ENCODE results near the gene TP53INP2. TPM values are rescaled to one million over a fixed set of nuclear protein-coding genes. Genes with fewer than 3 reads are reported as not detected.

TP53INP2 gene
- total and polyA plus RNA-seq, 2 of the 4 experiments (the other 2 are of a cell fraction) = 1.3 to 7.4 TPM

GRCh38 chr20:34691838-34692237, 12.3 kb upstream of the TP53INP2 start:
- H3K56ac ChIP-seq (ENCODE audit: extremely low read depth, insufficient read depth, low read length) = no peak overlapping the region
- no peaks in the 10 kb centered on the region for H3K27me3 ChIP-seq (ENCODE audit: control insufficient read depth, insufficient read depth, low read length)
- ChIA-PET POLR2A (ENCODE audit: unreplicated experiment) (no interaction called here), CTCF (no interaction called here)
- no peak overlapping the region for H3K23ac ChIP-seq (ENCODE audit: low read depth, low read length)
- no peaks in the 10 kb centered on the region for H3K9me3 ChIP-seq (ENCODE audit: control insufficient read depth, insufficient read depth, low read length)
- no peak overlapping the region for H3K4ac ChIP-seq (ENCODE audit: low read depth, low read length)
- no peak overlapping the region for H3K4me2 ChIP-seq (ENCODE audit: low read depth, low read length)
- H2AK9ac ChIP-seq (replicated peaks; ENCODE audit: low read depth, low read length, poor library complexity) = no peak overlapping the region
- H3K27ac ChIP-seq (ENCODE audit: insufficient read depth, low read length) = no peak overlapping the region
- H2AFZ ChIP-seq (replicated peaks; ENCODE audit: low read length, poor library complexity) = no peak overlapping the region
- no peak for ATAC-seq (ENCODE audit: low read depth)
- no peaks in the 10 kb centered on the region for H3K9me1 ChIP-seq (ENCODE audit: insufficient read depth, low read length)
- no peak overlapping the region for H2BK5ac ChIP-seq (ENCODE audit: low read depth, low read length, poor library complexity, severe bottlenecking)
- no peaks in the 10 kb centered on the region for H3K79me1 ChIP-seq (ENCODE audit: low read depth in 1 of 2, low read length in 2 of 2)
- no TSS peak for BruUV-seq (replicated peaks)
- H3K36me3 ChIP-seq (ENCODE audit: control insufficient read depth, insufficient read depth, low read length) = no peaks in the 10 kb centered on the region
- H3K14ac ChIP-seq (replicated peaks; ENCODE audit: low read depth, low read length) = no peak overlapping the region
- no peak overlapping the region for H3K9ac ChIP-seq (ENCODE audit: low read depth, low read length)
- no peak overlapping the region for H4K5ac ChIP-seq (ENCODE audit: low read depth, low read length)
- intact Hi-C loops (cut with micrococcal nuclease) = no loop called here
- DNase-seq = no peak
- dilution Hi-C loops (cut with HindIII; ENCODE audit: low sequenced_read_pairs, unreplicated experiment) = no loop called here
- H2AK5ac ChIP-seq (ENCODE audit: low read depth, low read length) = no peak overlapping the region
- no peaks in the 10 kb centered on the region for H4K20me1 ChIP-seq (ENCODE audit: insufficient read depth, low read length)
- in situ Hi-C loops (cut with MboI; ENCODE audit: low sequenced_read_pairs) = no loop called here
- no CpG with 5 or more reads among the region's 3 CpGs for WGBS, 2 experiments (ENCODE audit: extremely low coverage in 2 of 2, insufficient read length in 1 of 2)
- no peak overlapping the region for H4K91ac ChIP-seq (ENCODE audit: insufficient read depth, low read depth, low read length)
- no peak overlapping the region for H4K8ac ChIP-seq (ENCODE audit: low read depth in 2 of 2, low read length in 2 of 2)
- H3K4me3 ChIP-seq (ENCODE audit: insufficient read depth, low read depth, low read length) = no peak overlapping the region
- no peak overlapping the region for H2BK20ac ChIP-seq (ENCODE audit: low read depth, low read length)
- no peaks in the 10 kb centered on the region for H3K4me1 ChIP-seq (ENCODE audit: control insufficient read depth, insufficient read depth, low read length)
- H2BK120ac ChIP-seq (ENCODE audit: low read depth, low read length) = no peak overlapping the region
- no peak for TF ChIP-seq CHD1 (IDR thresholded peaks at IDR 0.05; ENCODE audit: low read depth, low read length)
- TF ChIP-seq POLR2A (IDR thresholded peaks at IDR 0.05; ENCODE audit: low read depth, low read length) = no peak
- no peak for TF ChIP-seq RFX5 (IDR thresholded peaks at IDR 0.05; ENCODE audit: low read depth, low read length)
- no peak for TF ChIP-seq RCOR1 (IDR thresholded peaks at IDR 0.05; ENCODE audit: insufficient replicate concordance, low read length)
- TF ChIP-seq MXI1 (IDR thresholded peaks at IDR 0.05; ENCODE audit: borderline replicate concordance, low read depth, low read length) = no peak
- no peak for TF ChIP-seq MAZ (IDR thresholded peaks at IDR 0.05; ENCODE audit: borderline replicate concordance, low read depth, low read length)
- TF ChIP-seq MAFK (IDR thresholded peaks at IDR 0.05; ENCODE audit: low read depth, low read length) = no peak
- TF ChIP-seq, protein P1, sequence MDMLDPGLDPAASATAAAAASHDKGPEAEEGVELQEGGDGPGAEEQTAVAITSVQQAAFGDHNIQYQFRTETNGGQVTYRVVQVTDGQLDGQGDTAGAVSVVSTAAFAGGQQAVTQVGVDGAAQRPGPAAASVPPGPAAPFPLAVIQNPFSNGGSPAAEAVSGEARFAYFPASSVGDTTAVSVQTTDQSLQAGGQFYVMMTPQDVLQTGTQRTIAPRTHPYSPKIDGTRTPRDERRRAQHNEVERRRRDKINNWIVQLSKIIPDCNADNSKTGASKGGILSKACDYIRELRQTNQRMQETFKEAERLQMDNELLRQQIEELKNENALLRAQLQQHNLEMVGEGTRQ (IDR thresholded peaks at IDR 0.05; ENCODE audit: low read depth, low read length) = no peak
- TF ChIP-seq CTCF (conservative IDR thresholded peaks at IDR 0.05; ENCODE audit: low read depth, low read length) = no peak
- TF ChIP-seq NFE2L2 (IDR thresholded peaks at IDR 0.05; ENCODE audit: low read depth, low read length) = no peak
- no peak for TF ChIP-seq FOS (IDR thresholded peaks at IDR 0.05; ENCODE audit: low read depth, low read length)
- no peak for TF ChIP-seq BHLHE40 (IDR thresholded peaks at IDR 0.05; ENCODE audit: low read depth, low read length)
- TF ChIP-seq RAD21 (IDR thresholded peaks at IDR 0.05; ENCODE audit: low read length) = no peak
- TF ChIP-seq, protein P2, sequence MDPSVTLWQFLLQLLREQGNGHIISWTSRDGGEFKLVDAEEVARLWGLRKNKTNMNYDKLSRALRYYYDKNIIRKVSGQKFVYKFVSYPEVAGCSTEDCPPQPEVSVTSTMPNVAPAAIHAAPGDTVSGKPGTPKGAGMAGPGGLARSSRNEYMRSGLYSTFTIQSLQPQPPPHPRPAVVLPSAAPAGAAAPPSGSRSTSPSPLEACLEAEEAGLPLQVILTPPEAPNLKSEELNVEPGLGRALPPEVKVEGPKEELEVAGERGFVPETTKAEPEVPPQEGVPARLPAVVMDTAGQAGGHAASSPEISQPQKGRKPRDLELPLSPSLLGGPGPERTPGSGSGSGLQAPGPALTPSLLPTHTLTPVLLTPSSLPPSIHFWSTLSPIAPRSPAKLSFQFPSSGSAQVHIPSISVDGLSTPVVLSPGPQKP (IDR thresholded peaks at IDR 0.05; ENCODE audit: borderline replicate concordance, low read depth, low read length) = no peak
- no peak for TF ChIP-seq SMC3 (IDR thresholded peaks at IDR 0.05; ENCODE audit: low read depth, low read length)
- no peak for TF ChIP-seq CEBPB (IDR thresholded peaks at IDR 0.05; ENCODE audit: low read depth, low read length)
- no peak overlapping the region for H2BK15ac ChIP-seq (ENCODE audit: low read depth, low read length)
- no peak overlapping the region for H3K18ac ChIP-seq (ENCODE audit: low read depth, low read length)
